SK-N-SH treated with all-trans-retinoic acid at 6 μM for 48 hours (cell line): ENCODE measurements around the gene FAM110A.

Experiments
- ATAC-seq: fragments of 200-7000 bp; cut with Tn5 transposase; 3 replicates; pipeline ENCODE4 v1.9.1; 2020; ENCODE audit warnings: mild to moderate bottlenecking, moderate library complexity
- ARNTL ChIP-seq: fragments of 450-650 bp; formaldehyde crosslinking; IDR thresholded peaks from 2 replicates; pipeline ENCODE4 v1.5.0; 2020; ENCODE audit warnings: low read depth, mild to moderate bottlenecking, moderate library complexity, borderline replicate concordance
- CSDC2 ChIP-seq: fragments of 250-450 bp; sonication (Bioruptor Pico); IDR thresholded peaks from 2 replicates; pipeline ENCODE4 v1.5.0; 2020; ENCODE audit warnings: mild to moderate bottlenecking, moderate library complexity
- ESRRG ChIP-seq: fragments of 250-450 bp; sonication (Bioruptor Pico); IDR thresholded peaks from 2 replicates; pipeline ENCODE4 v1.6.1; 2021; ENCODE audit warnings: mild to moderate bottlenecking
- GLIS3 ChIP-seq: fragments of 250-450 bp; sonication (Bioruptor Pico); IDR thresholded peaks from 2 replicates; pipeline ENCODE4 v1.5.0; 2020; ENCODE audit warnings: mild to moderate bottlenecking, moderate library complexity
- ISL1 ChIP-seq: fragments of 250-450 bp; sonication (Bioruptor Pico); IDR thresholded peaks from 2 replicates; pipeline ENCODE4 v2.1.2; 2022; ENCODE audit warnings: mild to moderate bottlenecking, moderate library complexity
- OSR1 ChIP-seq: fragments of 250-450 bp; sonication (Bioruptor Pico); IDR thresholded peaks from 2 replicates; pipeline ENCODE4 v1.8.0; 2022; ENCODE audit warnings: moderate library complexity, mild to moderate bottlenecking, inconsistent platforms
- SNAI2 ChIP-seq: fragments of 250-450 bp; sonication (Bioruptor Pico); IDR thresholded peaks from 2 replicates; pipeline ENCODE4 v1.5.0; 2020; ENCODE audit warnings: mild to moderate bottlenecking, moderate library complexity
- TCF4 ChIP-seq: fragments of 250-450 bp; sonication (Bioruptor Pico); IDR thresholded peaks from 2 replicates; pipeline ENCODE4 v1.8.0; 2021; ENCODE audit warnings: mild to moderate bottlenecking, moderate library complexity, borderline replicate concordance
- TOX ChIP-seq: fragments of 250-450 bp; sonication (Bioruptor Pico); IDR thresholded peaks from 2 replicates; pipeline ENCODE4 v1.8.0; 2021; ENCODE audit warnings: mild to moderate bottlenecking, moderate library complexity, borderline replicate concordance
- ZC3H10 ChIP-seq: fragments of 250-450 bp; sonication (Bioruptor Pico); IDR thresholded peaks from 2 replicates; pipeline ENCODE4 v1.5.1; 2021; ENCODE audit warnings: mild to moderate bottlenecking, moderate library complexity
- ZFP3 ChIP-seq: fragments of 250-450 bp; sonication (Bioruptor Pico); IDR thresholded peaks from 2 replicates; pipeline ENCODE4 v1.5.0; 2020; ENCODE audit warnings: mild to moderate bottlenecking, moderate library complexity
- ZFP30 ChIP-seq: fragments of 450-650 bp; formaldehyde crosslinking; IDR thresholded peaks from 2 replicates; pipeline ENCODE4 v1.5.0; 2022; ENCODE audit warnings: mild to moderate bottlenecking, moderate library complexity
- ZNF565 ChIP-seq: fragments of 450-650 bp; formaldehyde crosslinking; conservative IDR thresholded peaks from 2 replicates; pipeline ENCODE4 v1.5.0; 2020; ENCODE audit warnings: low read depth, mild to moderate bottlenecking, moderate library complexity
- ZNF70 ChIP-seq: fragments of 450-650 bp; formaldehyde crosslinking; IDR thresholded peaks from 2 replicates; pipeline ENCODE4 v1.5.0; 2020; ENCODE audit warnings: mild to moderate bottlenecking, moderate library complexity
- ZNF8 ChIP-seq: fragments of 450-650 bp; formaldehyde crosslinking; IDR thresholded peaks from 2 replicates; pipeline ENCODE4 v1.5.0; 2020; ENCODE audit warnings: mild to moderate bottlenecking, moderate library complexity
- TF ChIP-seq, protein P1 (sequence below): fragments of 250-450 bp; sonication (Bioruptor Pico); IDR thresholded peaks from 2 replicates; pipeline ENCODE4 v1.5.0; 2020; ENCODE audit warnings: mild to moderate bottlenecking, moderate library complexity
- TF ChIP-seq, protein P2 (sequence below): fragments of 250-450 bp; sonication (Bioruptor Pico); IDR thresholded peaks from 2 replicates; pipeline ENCODE4 v1.5.1; 2021; ENCODE audit warnings: mild to moderate bottlenecking, moderate library complexity
- TF ChIP-seq, protein P3 (sequence below): fragments of 250-450 bp; sonication (Bioruptor Pico); IDR thresholded peaks from 2 replicates; pipeline ENCODE4 v1.5.1; 2020; ENCODE audit warnings: low read depth, mild to moderate bottlenecking, moderate library complexity
- TF ChIP-seq, protein P4 (sequence below): fragments of 250-450 bp; sonication (Bioruptor Pico); IDR thresholded peaks from 2 replicates; pipeline ENCODE4 v1.8.0; 2020; ENCODE audit warnings: mild to moderate bottlenecking, moderate library complexity, borderline replicate concordance

Gene FAM110A

DNA sequence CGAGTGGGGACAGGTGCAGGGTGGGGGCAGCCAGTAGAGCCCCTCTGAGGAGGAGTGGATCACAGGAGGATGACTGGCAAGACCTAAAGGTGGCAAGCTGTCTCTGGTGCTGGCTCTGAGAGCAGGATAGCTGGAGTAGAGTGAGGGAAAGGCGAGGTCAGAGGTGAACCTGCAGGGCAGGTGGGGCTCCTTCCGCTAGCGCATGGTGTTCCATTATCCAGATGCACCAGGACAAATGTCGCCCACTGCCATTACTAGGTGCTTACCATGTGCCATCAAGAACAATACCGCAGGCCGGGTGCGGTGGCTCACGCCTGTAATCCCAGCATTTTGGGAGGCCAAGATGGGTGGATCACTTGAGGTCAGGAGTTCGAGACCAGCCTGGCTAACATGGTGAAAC is 18.3 kb upstream of the FAM110A start (continued):
- TF ChIP-seq, protein P1, sequence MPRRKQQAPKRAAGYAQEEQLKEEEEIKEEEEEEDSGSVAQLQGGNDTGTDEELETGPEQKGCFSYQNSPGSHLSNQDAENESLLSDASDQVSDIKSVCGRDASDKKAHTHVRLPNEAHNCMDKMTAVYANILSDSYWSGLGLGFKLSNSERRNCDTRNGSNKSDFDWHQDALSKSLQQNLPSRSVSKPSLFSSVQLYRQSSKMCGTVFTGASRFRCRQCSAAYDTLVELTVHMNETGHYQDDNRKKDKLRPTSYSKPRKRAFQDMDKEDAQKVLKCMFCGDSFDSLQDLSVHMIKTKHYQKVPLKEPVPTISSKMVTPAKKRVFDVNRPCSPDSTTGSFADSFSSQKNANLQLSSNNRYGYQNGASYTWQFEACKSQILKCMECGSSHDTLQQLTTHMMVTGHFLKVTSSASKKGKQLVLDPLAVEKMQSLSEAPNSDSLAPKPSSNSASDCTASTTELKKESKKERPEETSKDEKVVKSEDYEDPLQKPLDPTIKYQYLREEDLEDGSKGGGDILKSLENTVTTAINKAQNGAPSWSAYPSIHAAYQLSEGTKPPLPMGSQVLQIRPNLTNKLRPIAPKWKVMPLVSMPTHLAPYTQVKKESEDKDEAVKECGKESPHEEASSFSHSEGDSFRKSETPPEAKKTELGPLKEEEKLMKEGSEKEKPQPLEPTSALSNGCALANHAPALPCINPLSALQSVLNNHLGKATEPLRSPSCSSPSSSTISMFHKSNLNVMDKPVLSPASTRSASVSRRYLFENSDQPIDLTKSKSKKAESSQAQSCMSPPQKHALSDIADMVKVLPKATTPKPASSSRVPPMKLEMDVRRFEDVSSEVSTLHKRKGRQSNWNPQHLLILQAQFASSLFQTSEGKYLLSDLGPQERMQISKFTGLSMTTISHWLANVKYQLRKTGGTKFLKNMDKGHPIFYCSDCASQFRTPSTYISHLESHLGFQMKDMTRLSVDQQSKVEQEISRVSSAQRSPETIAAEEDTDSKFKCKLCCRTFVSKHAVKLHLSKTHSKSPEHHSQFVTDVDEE (CRISPR knock-in tag) = no peak
- TF ChIP-seq ESRRG (CRISPR knock-in tag) (no peak), OSR1 (CRISPR knock-in tag) (no peak), ZC3H10 (CRISPR knock-in tag) (no peak), ZFP30 (CRISPR knock-in tag) (no peak), SNAI2 (no peak)

DNA sequence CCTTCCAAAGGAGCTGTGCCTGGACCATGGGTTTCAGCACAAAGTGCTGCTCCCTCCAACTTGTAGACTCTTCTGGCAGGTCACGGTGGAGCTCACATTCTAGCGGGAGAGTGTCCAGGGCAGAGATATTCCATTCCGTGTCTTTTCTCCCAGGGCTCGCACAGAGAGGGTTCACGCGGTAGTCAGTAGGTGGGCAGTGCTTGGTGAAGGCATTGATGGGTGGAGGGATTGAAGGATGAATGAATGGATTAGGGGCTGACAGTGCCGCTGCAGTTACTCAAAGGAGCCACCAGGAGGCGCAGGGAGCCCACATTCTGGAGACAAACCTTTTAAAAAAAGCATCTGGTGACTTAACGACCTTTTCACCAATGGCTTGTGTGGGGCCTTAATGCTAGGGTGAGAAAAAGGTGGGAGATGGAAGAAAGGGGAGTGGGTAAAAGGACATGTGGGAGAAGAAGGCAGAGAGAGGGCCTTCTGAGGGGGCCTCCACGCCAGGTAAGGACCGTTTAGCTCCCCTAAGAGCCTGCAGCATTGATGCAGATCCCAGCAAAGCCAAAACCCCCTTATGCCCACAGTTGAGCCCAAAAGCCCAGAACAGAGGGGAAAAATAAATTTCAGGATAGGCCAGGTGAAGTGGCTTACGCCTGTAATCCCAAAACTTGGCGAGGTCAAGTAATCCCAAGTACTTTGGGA is 17.5 kb upstream of the FAM110A start:
- TF ChIP-seq, protein P2, sequence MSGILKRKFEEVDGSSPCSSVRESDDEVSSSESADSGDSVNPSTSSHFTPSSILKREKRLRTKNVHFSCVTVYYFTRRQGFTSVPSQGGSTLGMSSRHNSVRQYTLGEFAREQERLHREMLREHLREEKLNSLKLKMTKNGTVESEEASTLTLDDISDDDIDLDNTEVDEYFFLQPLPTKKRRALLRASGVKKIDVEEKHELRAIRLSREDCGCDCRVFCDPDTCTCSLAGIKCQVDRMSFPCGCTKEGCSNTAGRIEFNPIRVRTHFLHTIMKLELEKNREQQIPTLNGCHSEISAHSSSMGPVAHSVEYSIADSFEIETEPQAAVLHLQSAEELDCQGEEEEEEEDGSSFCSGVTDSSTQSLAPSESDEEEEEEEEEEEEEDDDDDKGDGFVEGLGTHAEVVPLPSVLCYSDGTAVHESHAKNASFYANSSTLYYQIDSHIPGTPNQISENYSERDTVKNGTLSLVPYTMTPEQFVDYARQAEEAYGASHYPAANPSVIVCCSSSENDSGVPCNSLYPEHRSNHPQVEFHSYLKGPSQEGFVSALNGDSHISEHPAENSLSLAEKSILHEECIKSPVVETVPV (CRISPR knock-in tag) = no peak
- TF ChIP-seq ARNTL (CRISPR knock-in tag) = no peak
- no peak for TF ChIP-seq TOX (CRISPR knock-in tag)
- no peak for TF ChIP-seq ZFP30 (CRISPR knock-in tag)
- TF ChIP-seq OSR1 (CRISPR knock-in tag) = no peak
- no peak for TF ChIP-seq ZNF565 (CRISPR knock-in tag)
- TF ChIP-seq, protein P3, sequence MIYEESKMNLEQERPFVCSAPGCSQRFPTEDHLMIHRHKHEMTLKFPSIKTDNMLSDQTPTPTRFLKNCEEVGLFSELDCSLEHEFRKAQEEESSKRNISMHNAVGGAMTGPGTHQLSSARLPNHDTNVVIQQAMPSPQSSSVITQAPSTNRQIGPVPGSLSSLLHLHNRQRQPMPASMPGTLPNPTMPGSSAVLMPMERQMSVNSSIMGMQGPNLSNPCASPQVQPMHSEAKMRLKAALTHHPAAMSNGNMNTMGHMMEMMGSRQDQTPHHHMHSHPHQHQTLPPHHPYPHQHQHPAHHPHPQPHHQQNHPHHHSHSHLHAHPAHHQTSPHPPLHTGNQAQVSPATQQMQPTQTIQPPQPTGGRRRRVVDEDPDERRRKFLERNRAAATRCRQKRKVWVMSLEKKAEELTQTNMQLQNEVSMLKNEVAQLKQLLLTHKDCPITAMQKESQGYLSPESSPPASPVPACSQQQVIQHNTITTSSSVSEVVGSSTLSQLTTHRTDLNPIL (CRISPR knock-in tag) = no peak
- no peak for TF ChIP-seq GLIS3 (CRISPR knock-in tag)
- TF ChIP-seq SNAI2 = no peak
- ATAC-seq = peak; percentile 76

DNA sequence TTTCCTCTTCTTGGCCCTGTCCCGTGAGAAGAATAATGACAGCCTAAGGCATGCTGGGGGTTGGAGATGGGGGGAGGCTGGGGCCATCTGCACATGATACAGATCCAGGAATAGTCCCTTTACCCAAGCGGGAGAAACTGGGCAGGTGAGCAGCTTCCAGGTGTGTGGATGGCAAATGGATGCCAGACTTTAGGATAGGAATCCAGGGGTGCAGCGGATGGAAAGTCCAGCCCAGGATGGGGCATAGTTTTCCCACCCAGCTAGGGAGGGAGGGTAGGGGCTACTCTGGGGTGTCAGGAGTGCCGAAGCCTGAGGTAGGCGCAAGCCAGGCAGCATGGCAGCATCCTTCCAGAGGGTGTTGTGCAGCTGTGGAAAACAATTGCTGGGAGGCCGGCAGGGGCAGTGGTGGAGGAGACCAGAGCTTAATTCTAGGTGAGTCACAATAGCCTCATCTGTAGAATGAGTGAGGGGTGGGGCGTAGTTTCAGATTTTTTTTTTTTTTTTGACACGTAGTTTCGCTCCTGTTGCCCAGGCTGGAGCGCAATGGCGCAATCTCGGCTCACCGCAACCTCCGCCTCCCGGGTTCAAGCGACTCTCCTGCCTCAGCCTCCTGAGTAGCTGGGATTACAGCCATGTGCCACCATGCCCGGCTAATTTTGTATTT is 15.4 kb upstream of the FAM110A start:
- no peak for ATAC-seq
- TF ChIP-seq, protein P4, sequence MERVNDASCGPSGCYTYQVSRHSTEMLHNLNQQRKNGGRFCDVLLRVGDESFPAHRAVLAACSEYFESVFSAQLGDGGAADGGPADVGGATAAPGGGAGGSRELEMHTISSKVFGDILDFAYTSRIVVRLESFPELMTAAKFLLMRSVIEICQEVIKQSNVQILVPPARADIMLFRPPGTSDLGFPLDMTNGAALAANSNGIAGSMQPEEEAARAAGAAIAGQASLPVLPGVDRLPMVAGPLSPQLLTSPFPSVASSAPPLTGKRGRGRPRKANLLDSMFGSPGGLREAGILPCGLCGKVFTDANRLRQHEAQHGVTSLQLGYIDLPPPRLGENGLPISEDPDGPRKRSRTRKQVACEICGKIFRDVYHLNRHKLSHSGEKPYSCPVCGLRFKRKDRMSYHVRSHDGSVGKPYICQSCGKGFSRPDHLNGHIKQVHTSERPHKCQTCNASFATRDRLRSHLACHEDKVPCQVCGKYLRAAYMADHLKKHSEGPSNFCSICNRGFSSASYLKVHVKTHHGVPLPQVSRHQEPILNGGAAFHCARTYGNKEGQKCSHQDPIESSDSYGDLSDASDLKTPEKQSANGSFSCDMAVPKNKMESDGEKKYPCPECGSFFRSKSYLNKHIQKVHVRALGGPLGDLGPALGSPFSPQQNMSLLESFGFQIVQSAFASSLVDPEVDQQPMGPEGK (CRISPR knock-in tag) = no peak
- TF ChIP-seq ISL1 (CRISPR knock-in tag) (no peak), ARNTL (CRISPR knock-in tag) (no peak), ZNF8 (CRISPR knock-in tag) (no peak), SNAI2 (no peak), ZFP3 (CRISPR knock-in tag) (no peak), ESRRG (CRISPR knock-in tag) (no peak), TCF4 (CRISPR knock-in tag) (no peak), GLIS3 (CRISPR knock-in tag) (no peak), OSR1 (CRISPR knock-in tag) (no peak), ZNF70 (CRISPR knock-in tag) (no peak), CSDC2 (CRISPR knock-in tag) (no peak)
- TF ChIP-seq, protein P1 (CRISPR knock-in tag) = no peak
- TF ChIP-seq, protein P3 (CRISPR knock-in tag) = no peak
- TF ChIP-seq, all 23 proteins: peak for 0
